Measurements from ENCODE around the gene CA11.

- TF ChIP-seq POLR2A (IDR thresholded peaks at IDR 0.05) (no peak), CTCF (IDR thresholded peaks at IDR 0.05) (no peak)
These were observed 12.6 kb downstream of the CA11 start for GRCh38 chr19:48633148-48634035.

Data from vagina (tissue), 2 donors.